Gastroesophageal sphincter (tissue), 3 donors: ENCODE data around the gene MBD2.

Source experiments
- CTCF ChIP-seq, 4 experiments: fragments of 200-600 bp in 2 of 4; fragments of 450-650 bp in 2 of 4; sonication (generic) in 1 of 4; IDR thresholded peaks; one replicate each; pipeline ENCODE4 v1.5.1; 2017 to 2019; ENCODE audit warnings: antibody characterized with exemption in 4 of 4, mild to moderate bottlenecking in 2 of 4, moderate library complexity in 2 of 4
- EP300 ChIP-seq: sonication (generic); formaldehyde crosslinking; IDR thresholded peaks from one replicate; pipeline ENCODE4 v1.6.1; 2017; ENCODE audit warnings: antibody characterized with exemption, mild to moderate bottlenecking
- POLR2A ChIP-seq, 2 donors: fragments of 450-650 bp; IDR thresholded peaks; one replicate each; pipeline ENCODE4 v1.6.1; 2017; ENCODE audit warnings: antibody characterized with exemption in 2 of 2, mild to moderate bottlenecking in 2 of 2, moderate library complexity in 1 of 2
- POLR2AphosphoS5 ChIP-seq: sonication (generic); formaldehyde crosslinking; IDR thresholded peaks from one replicate; pipeline ENCODE4 v1.6.1; 2017; ENCODE audit warnings: antibody characterized with exemption

GRCh38 chr18:54134053-54134452, 90.4 kb downstream of the MBD2 start:
- TF ChIP-seq CTCF (IDR thresholded peaks at IDR 0.05) (no peak), EP300 (no peak), POLR2A (IDR thresholded peaks at IDR 0.05) (no peak), POLR2AphosphoS5 (no peak)
